ENCODE data around the gene PPM1F. TPM values are rescaled to one million over a fixed set of nuclear protein-coding genes. Genes with fewer than 3 reads are reported as not detected.

The PPM1F gene
- total and polyA plus RNA-seq, 2 donors from 2014 or later = 13.8 to 42.5 TPM

GRCh38 chr22:21917959-21918261 lies 34.7 kb downstream of the PPM1F start:
- Histone ChIP-seq H3K9me3 (ENCODE audit: control insufficient read depth in 2 of 3, insufficient read depth in 1 of 3, low read length in 3 of 3) (no peaks in the 10 kb centered on the region), H3K27me3 (ENCODE audit: control insufficient read depth, insufficient read depth, low read length) (no peaks in the 10 kb centered on the region), H3K9ac (ENCODE audit: low read length in 3 of 3) (no peak overlapping the region), H3K4me1 (ENCODE audit: control insufficient read depth in 2 of 3, insufficient read depth in 2 of 3, low read depth in 1 of 3, low read length in 3 of 3) (peaks cover 0 to 5% (median 0%) of the 10 kb centered on the region in 3 donors), H3K36me3 (ENCODE audit: control insufficient read depth in 2 of 3, insufficient read depth in 3 of 3, low read length in 3 of 3) (no peaks in the 10 kb centered on the region), H3K4me3 (ENCODE audit: low read length in 3 of 3) (no peak overlapping the region), H3K27ac (ENCODE audit: low read depth in 2 of 2, low read length in 2 of 2) (no peak overlapping the region)
- intact Hi-C loops (cut with DNase I) = no loop called here
- no peak for FAIRE-seq
- DNase-seq = no peak
- no peak for TF ChIP-seq CTCF (IDR thresholded peaks at IDR 0.05; ENCODE audit: borderline replicate concordance, extremely low read depth, insufficient read depth)

- no peak for TF ChIP-seq CTCF (IDR thresholded peaks at IDR 0.05; ENCODE audit: borderline replicate concordance, extremely low read depth, insufficient read depth)
- H3K9me3 ChIP-seq (ENCODE audit: control insufficient read depth in 2 of 3, insufficient read depth in 1 of 3, low read length in 3 of 3) = no peaks in the 10 kb centered on the region
- FAIRE-seq (no peak), DNase-seq (peak in 4 of 5 donors; percentile 61 to 66 (median 64))
- H3K27ac ChIP-seq (ENCODE audit: low read depth in 2 of 2, low read length in 2 of 2) = no peak overlapping the region
- no peaks in the 10 kb centered on the region for H3K36me3 ChIP-seq (ENCODE audit: control insufficient read depth in 2 of 3, insufficient read depth in 3 of 3, low read length in 3 of 3)
- intact Hi-C loops (cut with DNase I) = no loop called here
- H3K4me3 ChIP-seq (ENCODE audit: low read length in 3 of 3) = no peak overlapping the region
- H3K9ac ChIP-seq (ENCODE audit: low read length in 3 of 3) = no peak overlapping the region
- H3K27me3 ChIP-seq (ENCODE audit: control insufficient read depth, insufficient read depth, low read length) = no peaks in the 10 kb centered on the region
- peaks cover 0 to 5% (median 0%) of the 10 kb centered on the region in 3 donors for H3K4me1 ChIP-seq (ENCODE audit: control insufficient read depth in 2 of 3, insufficient read depth in 2 of 3, low read depth in 1 of 3, low read length in 3 of 3)
Measured at GRCh38 chr22:21917181-21917958, 35.3 kb downstream of the PPM1F start.

- FAIRE-seq (no peak), DNase-seq (no peak)
- Histone ChIP-seq H3K27ac (ENCODE audit: low read depth in 2 of 2, low read length in 2 of 2) (no peak overlapping the region), H3K4me3 (ENCODE audit: low read length in 3 of 3) (no peak overlapping the region), H3K9ac (ENCODE audit: low read length in 3 of 3) (no peak overlapping the region), H3K9me3 (ENCODE audit: control insufficient read depth in 2 of 3, insufficient read depth in 1 of 3, low read length in 3 of 3) (no peaks in the 10 kb centered on the region), H3K36me3 (ENCODE audit: control insufficient read depth in 2 of 3, insufficient read depth in 3 of 3, low read length in 3 of 3) (no peaks in the 10 kb centered on the region), H3K4me1 (ENCODE audit: control insufficient read depth in 2 of 3, insufficient read depth in 2 of 3, low read depth in 1 of 3, low read length in 3 of 3) (peaks cover 0 to 5% (median 0%) of the 10 kb centered on the region in 3 donors), H3K27me3 (ENCODE audit: control insufficient read depth, insufficient read depth, low read length) (no peaks in the 10 kb centered on the region)
- intact Hi-C loops (cut with DNase I) = no loop called here
- no peak for TF ChIP-seq CTCF (IDR thresholded peaks at IDR 0.05; ENCODE audit: borderline replicate concordance, extremely low read depth, insufficient read depth)
Measured at GRCh38 chr22:21916309-21916918, 36.2 kb downstream of the PPM1F start.
